Upper lobe of left lung (tissue), 4 donors: ENCODE results near the gene ROBO3.

Experiments used
- CTCF ChIP-seq, 6 experiments: fragments of 450-650 bp in 4 of 6; fragments of 200-600 bp in 2 of 6; sonication (generic) in 2 of 6; IDR thresholded peaks; one replicate each; pipeline ENCODE4 v1.5.1; 2016 to 2019; ENCODE audit warnings: antibody characterized with exemption in 6 of 6
- POLR2A ChIP-seq, 4 donors: fragments of 450-650 bp; IDR thresholded peaks; one replicate each; pipeline ENCODE4 v1.5.1; 2016 to 2017; ENCODE audit warnings: antibody characterized with exemption in 4 of 4, mild to moderate bottlenecking in 2 of 4

GRCh38 chr11:124880290-124880611 lies 15.0 kb downstream of the ROBO3 start:
- TF ChIP-seq CTCF (IDR thresholded peaks at IDR 0.05), result no peak
- no peak for TF ChIP-seq POLR2A (IDR thresholded peaks at IDR 0.05)
